Measurements from ENCODE around the gene CCDC40. TPM values are rescaled to one million over a fixed set of nuclear protein-coding genes. Genes with fewer than 3 reads are reported as not detected.

CCDC40 gene
- polyA plus RNA-seq, 10 donors = 2.7 to 8.6 (median 4.2) TPM

DNA sequence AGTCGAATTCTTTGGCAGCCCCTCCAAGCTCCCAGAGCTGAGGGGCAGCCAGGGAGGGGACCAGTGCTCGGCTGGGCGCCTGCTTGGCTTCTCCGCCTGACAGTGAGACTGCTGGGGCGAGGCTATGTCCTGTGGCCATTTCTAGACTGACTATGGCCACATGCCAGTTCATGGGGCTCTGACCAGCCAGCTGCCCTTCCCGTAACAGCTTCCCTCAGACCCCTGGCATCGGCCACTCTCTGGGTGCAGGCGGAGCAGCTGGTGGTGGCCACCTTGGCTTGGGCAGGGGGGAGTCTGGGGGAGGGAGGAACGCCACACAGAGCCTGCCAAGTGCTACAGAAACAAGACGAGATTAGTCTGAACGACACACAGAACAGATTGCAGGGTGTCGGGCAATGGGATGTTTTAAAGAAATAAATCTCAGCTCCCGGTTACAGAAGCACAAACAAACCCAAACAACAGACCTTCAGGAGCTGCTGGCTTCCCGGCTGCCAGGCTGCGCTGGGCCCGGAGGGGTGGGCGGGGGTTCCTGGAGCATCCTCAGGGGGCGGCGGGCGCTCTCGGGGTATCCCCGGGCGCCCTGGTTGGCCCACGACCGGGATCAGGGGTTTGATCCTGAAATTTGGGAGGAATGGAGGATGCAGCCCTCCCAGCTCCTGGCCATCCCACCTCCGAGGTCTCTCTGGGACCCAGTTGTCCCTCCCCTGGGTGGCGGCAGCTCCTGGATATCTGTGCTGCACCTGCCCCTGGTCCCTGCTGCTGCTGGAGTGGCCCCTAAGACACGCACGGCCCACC, 35.3 kb upstream of the CCDC40 start:
- peak in 2 of 3 donors; percentile 56 to 72 for DNase-seq

GRCh38 chr17:80002070-80002641, 34.3 kb upstream of the CCDC40 start:
- DNase-seq = no peak

GRCh38 chr17:80002690-80003490, 33.6 kb upstream of the CCDC40 start:
- DNase-seq = no peak

DNA sequence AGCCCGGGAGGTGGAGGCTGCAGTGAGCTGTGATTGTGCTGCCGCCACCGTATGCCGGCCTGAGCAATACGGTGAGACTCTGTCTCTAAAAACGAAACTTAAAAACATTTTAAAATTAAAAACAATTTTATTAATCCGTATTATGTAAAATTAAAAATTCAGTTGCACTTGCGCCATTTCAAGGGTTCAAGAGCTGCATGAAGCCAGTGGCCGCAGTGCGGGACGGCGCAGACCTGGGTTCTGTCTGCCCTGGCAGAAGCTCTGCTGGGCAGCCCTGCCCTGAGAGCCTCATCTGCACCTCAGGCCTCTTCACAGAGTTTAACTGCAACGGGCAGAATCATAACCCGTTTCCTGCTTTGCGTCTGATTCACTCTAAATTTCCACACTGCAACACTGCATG, 32.5 kb upstream of the CCDC40 start:
- no peak for DNase-seq

DNA sequence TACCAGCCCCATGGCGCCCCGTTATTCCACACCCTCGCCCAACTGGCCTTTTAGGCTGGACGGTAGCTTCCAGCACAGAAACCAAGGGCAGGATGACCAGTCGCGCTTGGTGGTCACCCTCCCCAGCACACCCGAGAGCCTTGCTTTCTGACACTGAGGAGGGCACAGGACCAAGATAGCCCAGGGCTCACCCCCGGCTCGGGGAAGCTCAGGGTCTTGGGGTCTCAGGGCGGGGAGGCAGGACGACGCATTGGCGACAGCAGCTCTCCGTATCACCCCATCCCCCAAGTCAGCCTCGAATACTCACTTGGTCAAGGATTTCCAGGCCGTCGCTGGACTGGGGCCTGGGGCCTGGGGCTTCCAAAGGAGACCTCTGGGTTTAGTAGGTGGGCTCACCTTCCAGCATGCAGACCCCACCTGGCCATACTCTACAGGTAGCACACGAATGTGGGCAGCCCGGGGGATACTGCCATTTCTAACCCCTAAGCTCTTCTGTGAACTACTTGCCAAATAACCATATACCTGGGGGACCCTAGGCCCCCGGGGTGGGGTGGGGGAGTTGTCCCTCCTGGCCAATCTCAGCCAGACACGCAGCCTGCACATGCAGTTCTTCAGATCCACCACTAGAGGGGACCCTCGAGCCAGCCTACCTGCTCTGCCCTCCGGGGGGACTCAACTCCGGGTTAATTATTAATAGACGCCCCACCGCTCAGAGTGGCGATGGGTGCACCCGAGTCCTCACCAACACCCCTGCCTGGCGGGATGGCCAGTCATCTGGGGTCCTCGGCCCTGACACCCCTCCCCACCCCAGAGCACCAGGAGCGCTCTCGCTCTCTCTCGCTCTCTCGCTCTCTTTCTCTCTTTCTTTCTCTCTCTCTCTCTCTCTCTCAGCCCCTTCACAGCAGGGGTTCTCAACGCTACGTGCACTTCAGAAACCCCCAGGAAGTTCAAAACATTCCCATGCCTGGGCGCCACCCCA, 30.8 kb upstream of the CCDC40 start:
- DNase-seq = peak in 1 of 3 donors; percentile 58

GRCh38 chr17:80006339-80006720, 30.1 kb upstream of the CCDC40 start:
- no peak for DNase-seq

DNA sequence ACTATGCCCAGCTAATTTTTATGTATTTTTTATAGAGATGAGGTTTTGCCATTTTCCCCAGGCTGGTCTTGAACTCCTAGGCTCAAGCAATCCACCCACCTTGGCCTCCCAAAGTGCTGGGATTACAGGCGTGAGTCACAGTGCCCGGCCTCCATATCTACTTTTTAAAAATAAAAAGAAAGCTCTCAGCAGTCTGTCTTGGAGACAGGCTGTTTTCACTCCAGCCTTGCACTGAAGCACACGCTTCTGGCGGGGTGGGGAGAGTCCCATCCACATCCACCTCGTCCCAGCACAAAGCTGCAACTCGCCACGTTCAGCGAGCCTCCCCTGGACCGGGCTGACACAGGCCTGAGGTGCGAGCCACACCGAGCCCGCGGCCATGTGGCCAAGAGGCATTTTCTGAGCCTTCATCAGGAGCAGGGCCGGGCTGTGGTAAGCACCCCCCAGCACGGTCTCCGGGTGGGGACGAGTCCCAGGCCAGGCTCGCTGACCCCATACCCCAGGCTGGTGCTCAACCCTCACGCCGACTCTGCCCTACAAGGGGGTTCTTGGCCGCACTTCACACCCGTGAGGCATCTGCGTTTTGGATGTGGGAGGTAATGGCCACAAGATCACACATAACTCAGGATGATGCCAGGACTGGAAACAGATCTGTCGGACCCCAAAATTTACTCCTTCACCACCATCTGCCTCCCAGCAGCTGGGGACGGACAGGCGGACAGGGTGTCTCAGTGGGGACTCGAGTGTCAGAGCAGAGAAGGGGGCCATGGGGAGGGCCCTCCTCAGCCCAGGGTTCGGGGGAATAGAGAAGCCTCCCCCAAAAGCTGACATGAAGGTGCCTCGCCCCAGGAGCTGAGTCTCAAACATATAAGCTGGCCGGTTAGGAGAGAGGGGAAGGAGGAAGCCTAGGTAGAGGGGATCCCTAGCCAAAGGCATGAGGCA, 29.4 kb upstream of the CCDC40 start:
- no peak for DNase-seq

- DNase-seq = no peak
Measured at GRCh38 chr17:80007939-80008338, 28.5 kb upstream of the CCDC40 start.

GRCh38 chr17:80008383-80008840, 28.0 kb upstream of the CCDC40 start:
- peak in 2 of 3 donors; percentile 73 to 80 for DNase-seq

GRCh38 chr17:80008848-80009247, 27.6 kb upstream of the CCDC40 start:
- DNase-seq = no peak

DNA sequence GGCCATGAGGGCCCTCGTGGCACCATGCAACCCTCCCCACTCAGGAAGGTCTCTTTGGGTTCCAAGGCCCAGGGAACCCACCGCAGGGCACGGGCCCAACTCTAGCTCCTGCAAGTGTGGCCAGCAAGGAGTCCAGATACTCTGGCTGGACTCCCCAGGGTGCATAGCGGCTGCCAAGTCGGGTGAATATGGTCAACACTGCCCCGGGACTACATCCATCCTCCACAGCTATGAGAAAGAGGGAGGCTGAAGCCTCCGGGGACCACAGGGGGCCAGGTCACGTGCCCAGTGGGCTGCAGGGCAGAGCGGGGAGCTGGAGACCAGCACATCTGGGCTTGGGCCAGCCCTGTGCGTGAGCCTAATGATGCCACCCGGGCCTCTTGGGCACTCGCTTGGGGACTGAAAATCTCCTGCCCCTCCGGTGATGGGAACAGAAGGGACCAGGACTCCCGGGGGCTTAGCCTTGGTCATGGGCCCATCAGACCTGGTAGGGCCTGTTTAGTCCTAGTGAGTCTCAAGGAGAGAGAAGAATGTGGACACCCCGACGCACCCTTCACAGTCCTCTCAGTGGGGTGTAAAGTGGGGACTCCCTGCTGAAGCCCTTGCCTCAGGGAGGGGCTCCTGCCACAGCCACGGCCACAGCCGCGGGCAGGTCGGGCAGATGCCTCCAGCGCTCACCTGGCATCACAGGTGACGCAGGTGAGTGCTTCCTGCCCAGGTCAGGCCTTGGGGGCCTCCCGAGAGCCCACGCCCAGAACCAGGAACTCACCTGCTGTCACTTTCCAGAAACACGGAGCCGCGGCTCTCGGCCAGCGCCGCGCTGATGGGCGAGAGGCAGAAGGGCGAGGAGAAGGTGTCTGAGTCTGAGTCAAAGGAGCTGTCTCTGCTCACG, 26.8 kb upstream of the CCDC40 start:
- no peak for DNase-seq

DNA sequence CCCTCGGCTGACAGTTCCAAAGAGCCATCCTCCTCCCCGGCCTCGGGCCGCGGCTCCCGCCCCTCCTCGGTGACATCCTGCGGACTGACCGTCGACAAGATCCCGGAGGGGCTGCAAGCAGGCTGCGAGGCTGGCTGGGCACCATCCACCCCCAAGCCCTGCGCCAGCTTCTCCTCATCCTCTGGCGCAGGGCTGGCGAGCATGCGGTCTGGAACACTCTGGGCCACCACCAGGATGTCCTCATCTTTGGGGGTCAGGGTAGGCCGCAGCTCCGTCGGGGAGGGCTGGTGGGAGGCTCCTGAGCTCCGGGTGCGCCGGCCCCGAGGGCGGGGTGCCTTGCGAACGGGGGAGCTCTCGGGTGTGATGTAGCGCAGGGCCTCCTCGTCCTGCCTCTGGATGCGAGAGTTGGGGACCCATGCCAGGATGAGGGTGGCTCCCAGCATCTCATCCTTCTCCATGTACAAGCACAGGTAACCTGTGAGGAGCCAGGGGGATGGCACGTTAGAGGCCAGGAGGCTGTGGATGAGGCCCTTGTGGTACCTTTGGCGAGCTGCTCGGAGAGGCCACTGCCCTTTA, 26.1 kb upstream of the CCDC40 start:
- no peak for DNase-seq

GRCh38 chr17:80011989-80012555, 24.4 kb upstream of the CCDC40 start:
- no peak for DNase-seq

DNA sequence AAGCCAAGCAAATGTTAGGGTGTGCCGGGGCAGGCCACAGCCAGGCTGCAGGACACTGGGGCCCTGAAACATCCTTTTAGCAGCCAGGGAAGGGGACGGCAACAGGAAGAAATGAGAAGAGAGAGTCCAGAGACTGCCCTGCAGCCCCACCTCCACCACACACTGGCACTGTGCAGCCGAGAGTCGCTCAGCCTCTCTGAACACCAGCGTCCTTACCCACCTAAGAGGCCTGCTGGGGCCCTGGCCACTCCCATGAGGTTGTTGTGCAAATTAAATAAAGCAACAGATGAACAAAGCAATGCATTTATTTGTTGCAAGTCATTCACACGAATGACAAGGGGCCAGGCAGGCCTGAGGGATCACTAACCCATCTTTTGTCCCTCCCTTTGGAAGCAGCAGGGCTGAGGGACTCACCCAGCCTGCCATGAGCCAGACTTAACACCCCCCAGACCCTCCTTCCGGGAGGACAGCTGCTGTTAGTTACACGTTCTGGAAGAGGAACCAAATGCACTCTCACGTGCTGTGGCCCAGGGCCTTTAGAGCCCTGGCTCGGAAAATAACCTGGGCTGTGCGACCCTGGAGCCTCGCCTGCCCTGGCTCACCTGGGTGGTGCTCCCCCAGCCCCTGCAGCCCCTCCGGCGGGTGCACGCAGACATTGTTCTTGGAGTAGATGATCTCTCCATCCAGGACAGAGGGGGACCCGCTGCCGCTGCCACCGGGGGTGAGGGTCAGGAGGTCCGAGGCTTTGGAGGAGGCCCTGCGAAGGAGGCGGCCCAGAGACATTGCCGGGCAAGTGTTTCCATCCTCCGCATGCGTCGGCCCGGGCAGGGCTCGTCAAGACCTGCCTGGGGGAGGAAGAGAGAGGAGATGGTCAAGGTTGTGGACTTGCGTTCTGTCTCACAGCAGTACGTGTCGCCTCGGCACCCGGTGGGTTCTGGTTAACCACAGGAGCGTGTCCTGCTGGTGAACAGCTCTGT, 23.4 kb upstream of the CCDC40 start:
- DNase-seq = no peak

- no peak for DNase-seq
Measured at GRCh38 chr17:80017226-80018010, 19.0 kb upstream of the CCDC40 start.

Measured in muscle of back (tissue), 11 donors.